GM18517 (cell line): Measurements from ENCODE around the gene B4GALT1.
A peak's percentile ranks its signal among the peaks of the same experiment; 100 is the strongest.

Experiments used
- ATAC-seq: cut with Tn5 transposase; IDR thresholded peaks from one replicate; pipeline ENCODE4 v1.9.1; 2021; ENCODE audit warnings: mild to moderate bottlenecking, moderate library complexity; ENCODE audit not compliant: unreplicated experiment

Gene B4GALT1

GRCh38 chr9:33125871-33126823 lies 41.0 kb downstream of the B4GALT1 start:
- peak; percentile 43 for ATAC-seq

GRCh38 chr9:33125461-33125860 lies 41.7 kb downstream of the B4GALT1 start:
- ATAC-seq = no peak

- ATAC-seq = no peak
Measured at GRCh38 chr9:33124751-33125381, 42.3 kb downstream of the B4GALT1 start.

GRCh38 chr9:33124046-33124445 lies 43.1 kb downstream of the B4GALT1 start:
- ATAC-seq = no peak

- no peak for ATAC-seq
Measured at GRCh38 chr9:33123407-33124031, 43.6 kb downstream of the B4GALT1 start.

GRCh38 chr9:33120620-33121019 lies 46.5 kb downstream of the B4GALT1 start:
- no peak for ATAC-seq

- ATAC-seq = no peak
Measured at GRCh38 chr9:33117796-33118195, 49.3 kb downstream of the B4GALT1 start.

- no peak for ATAC-seq
Measured at GRCh38 chr9:33117306-33117705, 49.8 kb downstream of the B4GALT1 start.

GRCh38 chr9:33116860-33117259 lies 50.3 kb downstream of the B4GALT1 start:
- ATAC-seq = no peak

- no peak for ATAC-seq
Measured at GRCh38 chr9:33114746-33115145, 52.4 kb downstream of the B4GALT1 start.

- ATAC-seq = no peak
Measured at GRCh38 chr9:33113799-33114547, 53.2 kb downstream of the B4GALT1 start.

GRCh38 chr9:33112094-33112493 lies 55.0 kb downstream of the B4GALT1 start:
- ATAC-seq = no peak

GRCh38 chr9:33111631-33112030 lies 55.5 kb downstream of the B4GALT1 start:
- no peak for ATAC-seq

- ATAC-seq = no peak
Measured at GRCh38 chr9:33110686-33111085, 56.5 kb downstream of the B4GALT1 start.

GRCh38 chr9:33109850-33110595 lies 57.1 kb downstream of the B4GALT1 start:
- ATAC-seq = no peak

- no peak for ATAC-seq
Measured at GRCh38 chr9:33109097-33109496, 58.0 kb downstream of the B4GALT1 start.

GRCh38 chr9:33108472-33108871 lies 58.7 kb downstream of the B4GALT1 start:
- no peak for ATAC-seq

- ATAC-seq = no peak
Measured at GRCh38 chr9:33107762-33108161, 59.4 kb downstream of the B4GALT1 start.

GRCh38 chr9:33106827-33107621 lies 60.1 kb downstream of the B4GALT1 start:
- no peak for ATAC-seq
